Measurements from ENCODE around the gene C1QL4.

C1QL4 gene

DNA sequence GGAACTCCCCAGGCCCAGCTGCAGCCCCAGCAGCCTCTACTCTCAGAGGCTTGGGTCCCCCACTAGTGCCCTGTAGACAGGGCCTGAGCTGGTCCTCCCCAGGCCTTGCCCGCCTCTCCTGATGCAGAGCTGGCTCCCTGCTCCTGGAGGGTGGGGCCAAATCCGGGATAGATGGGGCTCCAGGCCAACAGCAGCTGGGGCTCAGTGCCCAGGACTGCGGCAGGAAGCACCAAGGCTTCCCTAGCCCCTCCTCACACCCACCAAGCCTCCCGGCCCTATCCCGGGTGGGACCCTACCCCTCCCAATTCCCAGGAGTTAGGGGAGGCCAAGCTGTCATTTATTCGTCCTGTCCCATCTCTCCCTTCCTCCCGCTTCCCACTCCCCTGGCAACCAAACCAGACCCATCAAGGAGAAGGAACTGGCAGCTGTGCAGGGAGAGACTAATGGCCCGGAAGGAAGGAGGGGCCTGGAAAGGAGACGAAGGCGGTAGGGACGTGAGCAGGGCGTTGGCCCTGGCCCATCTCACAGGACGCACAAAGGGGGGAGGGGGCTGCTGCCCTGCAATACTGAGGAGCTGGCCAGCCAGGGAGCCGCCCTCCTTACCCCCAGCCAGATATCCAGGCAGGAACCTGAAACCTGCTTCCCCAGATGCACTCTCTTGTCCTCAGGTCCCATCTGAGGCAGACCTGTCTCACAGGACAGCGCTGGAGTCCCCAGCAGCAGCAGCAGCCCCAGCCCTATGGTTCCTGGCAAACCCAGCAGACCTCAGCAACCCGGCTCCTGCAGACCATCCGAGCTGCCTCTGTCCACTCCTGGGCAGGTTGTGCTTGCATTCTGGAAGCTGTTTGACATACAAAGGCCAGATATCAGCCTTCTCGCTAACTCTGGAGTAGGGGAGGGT lies 43.7 kb downstream of the C1QL4 start:
- no peak for DNase-seq
- H3K4me2 ChIP-seq (ENCODE audit: low read length, poor library complexity, severe bottlenecking): no peak overlapping the region
- peak overlapping the region in 1 of 2 experiments; percentile 26 for H3K14ac ChIP-seq (ENCODE audit: low read length in 2 of 2)
- no peak overlapping the region for H2BK15ac ChIP-seq (ENCODE audit: low read depth, poor library complexity, severe bottlenecking)
- H2AK5ac ChIP-seq (ENCODE audit: low read length, severe bottlenecking): no peak overlapping the region
- H4K8ac ChIP-seq (ENCODE audit: low read length): no peak overlapping the region
- H4K91ac ChIP-seq (ENCODE audit: low read length): no peak overlapping the region
- H2BK120ac ChIP-seq (ENCODE audit: low read depth, low read length): no peak overlapping the region
- peaks cover 51 to 60% of the 10 kb centered on the region in 2 experiments for H3K27me3 ChIP-seq (ENCODE audit: control insufficient read depth in 1 of 2, insufficient read depth in 1 of 2, low read length in 2 of 2)
- H3K23ac ChIP-seq (ENCODE audit: low read length in 2 of 2): no peak overlapping the region
- no peak overlapping the region for H3K18ac ChIP-seq (ENCODE audit: low read depth in 1 of 2, low read length in 2 of 2)
- no peaks in the 10 kb centered on the region for H3K36me3 ChIP-seq (ENCODE audit: control insufficient read depth in 1 of 2, insufficient read depth in 2 of 2, low read depth in 1 of 2, low read length in 2 of 2)
- H3K4ac ChIP-seq (ENCODE audit: low read depth in 1 of 2, low read length in 2 of 2): no peak overlapping the region
- H2AFZ ChIP-seq (ENCODE audit: low read depth, low read length): no peak overlapping the region
- H3K79me1 ChIP-seq (replicated peaks; ENCODE audit: low read length, poor library complexity, severe bottlenecking): no peaks in the 10 kb centered on the region
- H2BK12ac ChIP-seq (ENCODE audit: low read length in 2 of 2): no peak overlapping the region
- 13% methylated on average over 16 of the region's 18 CpGs for WGBS
- H2BK5ac ChIP-seq (ENCODE audit: low read depth, low read length, poor library complexity, severe bottlenecking): no peak overlapping the region
- H3K4me1 ChIP-seq (ENCODE audit: control insufficient read depth, insufficient read depth, low read depth, low read length): peaks cover 20% of the 10 kb centered on the region
- H3K9me3 ChIP-seq (ENCODE audit: control insufficient read depth, low read length): no peaks in the 10 kb centered on the region
- H3K27ac ChIP-seq (ENCODE audit: low read length, poor library complexity, severe bottlenecking): no peak overlapping the region
- H3K9ac ChIP-seq (ENCODE audit: low read length): no peak overlapping the region
- H3K4me3 ChIP-seq (ENCODE audit: insufficient read depth in 1 of 2, low read depth in 1 of 2, low read length in 2 of 2): no peak overlapping the region

DNA sequence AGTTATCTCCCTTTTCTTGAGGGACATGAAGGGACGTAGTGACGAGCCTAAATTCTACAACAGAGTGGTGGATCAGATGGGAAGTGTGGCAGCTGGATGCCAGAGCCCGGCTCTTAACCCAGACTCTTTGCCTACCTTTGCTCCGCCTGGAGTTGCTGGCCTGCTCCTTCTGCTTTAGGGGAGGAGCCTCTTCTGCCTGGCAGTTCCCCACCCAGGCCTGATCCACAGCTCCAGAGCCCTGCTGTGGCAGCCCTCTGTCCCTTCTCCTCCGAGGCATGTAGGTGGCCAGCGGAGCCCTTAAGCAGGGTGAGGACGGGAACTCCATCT lies 44.3 kb downstream of the C1QL4 start:
- Histone ChIP-seq H2BK120ac (ENCODE audit: low read depth, low read length) (no peak overlapping the region), H3K4ac (ENCODE audit: low read depth in 1 of 2, low read length in 2 of 2) (no peak overlapping the region), H3K4me2 (ENCODE audit: low read length, poor library complexity, severe bottlenecking) (no peak overlapping the region), H2BK5ac (ENCODE audit: low read depth, low read length, poor library complexity, severe bottlenecking) (no peak overlapping the region), H3K27ac (ENCODE audit: low read length, poor library complexity, severe bottlenecking) (no peak overlapping the region), H4K91ac (ENCODE audit: low read length) (no peak overlapping the region), H3K79me1 (replicated peaks; ENCODE audit: low read length, poor library complexity, severe bottlenecking) (no peaks in the 10 kb centered on the region), H3K36me3 (ENCODE audit: control insufficient read depth in 1 of 2, insufficient read depth in 2 of 2, low read depth in 1 of 2, low read length in 2 of 2) (no peaks in the 10 kb centered on the region), H3K9ac (ENCODE audit: low read length) (no peak overlapping the region), H3K14ac (ENCODE audit: low read length in 2 of 2) (no peak overlapping the region), H4K8ac (ENCODE audit: low read length) (no peak overlapping the region), H3K4me1 (ENCODE audit: control insufficient read depth, insufficient read depth, low read depth, low read length) (peaks cover 18% of the 10 kb centered on the region), H2BK15ac (ENCODE audit: low read depth, poor library complexity, severe bottlenecking) (no peak overlapping the region), H3K9me3 (ENCODE audit: control insufficient read depth, low read length) (no peaks in the 10 kb centered on the region), H3K4me3 (ENCODE audit: insufficient read depth in 1 of 2, low read depth in 1 of 2, low read length in 2 of 2) (no peak overlapping the region), H3K18ac (ENCODE audit: low read depth in 1 of 2, low read length in 2 of 2) (no peak overlapping the region), H2BK12ac (ENCODE audit: low read length in 2 of 2) (no peak overlapping the region), H3K27me3 (ENCODE audit: control insufficient read depth in 1 of 2, insufficient read depth in 1 of 2, low read length in 2 of 2) (peaks cover 51 to 54% of the 10 kb centered on the region in 2 experiments), H2AFZ (ENCODE audit: low read depth, low read length) (no peak overlapping the region), H2AK5ac (ENCODE audit: low read length, severe bottlenecking) (no peak overlapping the region), H3K23ac (ENCODE audit: low read length in 2 of 2) (no peak overlapping the region)
- no peak for DNase-seq
- WGBS: 46% methylated on average over 7 of the region's 7 CpGs

DNA sequence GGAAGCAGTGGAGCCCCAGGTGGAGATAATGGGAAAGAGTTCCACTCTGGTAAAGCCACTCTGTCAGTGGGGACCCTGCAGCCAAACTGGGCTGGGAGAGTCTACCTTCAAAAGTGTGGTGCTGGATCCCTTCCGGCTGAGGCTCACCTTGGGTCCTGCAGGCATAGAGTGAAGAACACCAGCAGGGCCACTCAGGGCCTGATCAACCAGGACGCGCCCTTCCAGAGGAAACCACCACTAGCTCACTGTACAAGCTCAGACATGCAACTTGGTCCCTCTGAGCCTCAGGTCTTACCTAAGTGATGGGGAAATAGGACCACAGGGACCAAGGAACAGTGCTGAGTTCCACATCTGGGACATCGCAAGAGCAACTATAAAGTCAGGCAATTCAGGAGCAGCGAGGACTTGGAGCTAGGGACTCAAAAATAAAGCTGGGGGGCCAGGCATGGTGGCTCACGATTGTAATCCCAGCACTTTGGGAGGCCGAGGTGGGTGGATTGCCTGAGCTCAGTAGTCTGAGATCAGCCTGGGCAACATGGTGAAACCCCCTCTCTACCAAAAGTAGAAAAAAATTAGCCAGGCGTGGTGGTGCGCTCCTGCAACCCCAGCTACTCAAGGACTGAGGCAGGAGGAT lies 47.9 kb downstream of the C1QL4 start:
- H2BK120ac ChIP-seq (ENCODE audit: low read depth, low read length): no peak overlapping the region
- peaks cover 25 to 33% of the 10 kb centered on the region in 2 experiments for H3K27me3 ChIP-seq (ENCODE audit: control insufficient read depth in 1 of 2, insufficient read depth in 1 of 2, low read length in 2 of 2)
- 83% methylated on average over 9 of the region's 9 CpGs for WGBS
- H2AFZ ChIP-seq (ENCODE audit: low read depth, low read length): no peak overlapping the region
- no peak overlapping the region for H3K23ac ChIP-seq (ENCODE audit: low read length in 2 of 2)
- no peak overlapping the region for H4K91ac ChIP-seq (ENCODE audit: low read length)
- no peak overlapping the region for H2BK15ac ChIP-seq (ENCODE audit: low read depth, poor library complexity, severe bottlenecking)
- no peak overlapping the region for H3K9ac ChIP-seq (ENCODE audit: low read length)
- no peak overlapping the region for H3K14ac ChIP-seq (ENCODE audit: low read length in 2 of 2)
- no peak overlapping the region for H2AK5ac ChIP-seq (ENCODE audit: low read length, severe bottlenecking)
- H3K18ac ChIP-seq (ENCODE audit: low read depth in 1 of 2, low read length in 2 of 2): no peak overlapping the region
- no peak for DNase-seq
- no peaks in the 10 kb centered on the region for H3K4me1 ChIP-seq (ENCODE audit: control insufficient read depth, insufficient read depth, low read depth, low read length)
- no peak overlapping the region for H3K4me3 ChIP-seq (ENCODE audit: insufficient read depth in 1 of 2, low read depth in 1 of 2, low read length in 2 of 2)
- H2BK5ac ChIP-seq (ENCODE audit: low read depth, low read length, poor library complexity, severe bottlenecking): no peak overlapping the region
- no peaks in the 10 kb centered on the region for H3K79me1 ChIP-seq (replicated peaks; ENCODE audit: low read length, poor library complexity, severe bottlenecking)
- H3K9me3 ChIP-seq (ENCODE audit: control insufficient read depth, low read length): no peaks in the 10 kb centered on the region
- no peak overlapping the region for H4K8ac ChIP-seq (ENCODE audit: low read length)
- no peak overlapping the region for H3K4ac ChIP-seq (ENCODE audit: low read depth in 1 of 2, low read length in 2 of 2)
- no peaks in the 10 kb centered on the region for H3K36me3 ChIP-seq (ENCODE audit: control insufficient read depth in 1 of 2, insufficient read depth in 2 of 2, low read depth in 1 of 2, low read length in 2 of 2)
- no peak overlapping the region for H2BK12ac ChIP-seq (ENCODE audit: low read length in 2 of 2)
- no peak overlapping the region for H3K27ac ChIP-seq (ENCODE audit: low read length, poor library complexity, severe bottlenecking)
- no peak overlapping the region for H3K4me2 ChIP-seq (ENCODE audit: low read length, poor library complexity, severe bottlenecking)

DNA sequence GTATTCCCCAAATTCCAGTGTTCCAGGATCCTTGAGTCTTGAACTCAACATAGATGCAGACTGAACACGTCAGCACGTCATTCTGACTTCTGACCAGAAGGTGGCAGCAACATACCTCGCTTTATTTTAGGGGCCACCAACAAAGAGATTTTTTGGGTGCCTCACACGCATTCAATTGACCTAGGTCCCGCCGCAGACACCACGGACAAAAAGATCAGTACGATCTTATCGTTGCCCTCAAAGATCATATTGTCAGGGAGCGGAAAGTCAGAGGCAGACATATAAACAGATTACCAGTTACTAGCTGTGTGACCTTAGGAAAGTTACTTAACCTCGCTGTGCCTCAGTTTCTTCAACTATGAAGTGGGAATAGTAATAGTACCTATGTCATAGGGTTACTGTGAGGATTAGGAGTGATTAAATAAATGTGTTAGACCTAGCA lies 48.6 kb downstream of the C1QL4 start:
- Histone ChIP-seq H3K4me2 (ENCODE audit: low read length, poor library complexity, severe bottlenecking) (no peak overlapping the region), H3K27ac (ENCODE audit: low read length, poor library complexity, severe bottlenecking) (no peak overlapping the region), H3K18ac (ENCODE audit: low read depth in 1 of 2, low read length in 2 of 2) (no peak overlapping the region), H3K23ac (ENCODE audit: low read length in 2 of 2) (no peak overlapping the region), H2BK120ac (ENCODE audit: low read depth, low read length) (no peak overlapping the region), H2BK15ac (ENCODE audit: low read depth, poor library complexity, severe bottlenecking) (no peak overlapping the region), H3K4ac (ENCODE audit: low read depth in 1 of 2, low read length in 2 of 2) (no peak overlapping the region), H4K8ac (ENCODE audit: low read length) (no peak overlapping the region), H3K9me3 (ENCODE audit: control insufficient read depth, low read length) (no peaks in the 10 kb centered on the region), H3K9ac (ENCODE audit: low read length) (no peak overlapping the region), H2AFZ (ENCODE audit: low read depth, low read length) (no peak overlapping the region), H3K27me3 (ENCODE audit: control insufficient read depth in 1 of 2, insufficient read depth in 1 of 2, low read length in 2 of 2) (peaks cover 19 to 33% of the 10 kb centered on the region in 2 experiments), H3K4me3 (ENCODE audit: insufficient read depth in 1 of 2, low read depth in 1 of 2, low read length in 2 of 2) (no peak overlapping the region), H4K91ac (ENCODE audit: low read length) (no peak overlapping the region), H2AK5ac (ENCODE audit: low read length, severe bottlenecking) (no peak overlapping the region), H2BK12ac (ENCODE audit: low read length in 2 of 2) (no peak overlapping the region), H3K79me1 (replicated peaks; ENCODE audit: low read length, poor library complexity, severe bottlenecking) (no peaks in the 10 kb centered on the region), H3K4me1 (ENCODE audit: control insufficient read depth, insufficient read depth, low read depth, low read length) (no peaks in the 10 kb centered on the region), H3K14ac (ENCODE audit: low read length in 2 of 2) (no peak overlapping the region), H2BK5ac (ENCODE audit: low read depth, low read length, poor library complexity, severe bottlenecking) (no peak overlapping the region), H3K36me3 (ENCODE audit: control insufficient read depth in 1 of 2, insufficient read depth in 2 of 2, low read depth in 1 of 2, low read length in 2 of 2) (no peaks in the 10 kb centered on the region)
- 10% methylated on average over 11 of the region's 11 CpGs for WGBS
- DNase-seq: peak; percentile 56
